Measurements from ENCODE around the gene PPM1M.
"Not testable (repeated sequence)": the region's sequence is repeated elsewhere in the genome, so short reads cannot be mapped to it uniquely, and the experiment has no call there.

The PPM1M gene

GRCh38 chr3:52280050-52280461 lies 34.5 kb downstream of the PPM1M start:
- Histone ChIP-seq H3K4me2 (peak overlapping the region; percentile 84 to 97 (median 90)), H3K9me3 (replicated peaks in 1 of 11) (no peaks in the 10 kb centered on the region), H4K20me1 (peaks cover 23 to 30% (median 27%) of the 10 kb centered on the region in 11 experiments), H3K4me1 (peaks cover 41 to 51% (median 45%) of the 10 kb centered on the region in 10 experiments), H3K27ac (no peak overlapping the region), H3K4me3 (no peak overlapping the region), H3K36me3 (peaks cover 6 to 18% (median 13%) of the 10 kb centered on the region in 11 experiments; a peak in 18 of 22 replicates), H3K27me3 (no peaks in the 10 kb centered on the region), H3K9ac (peak overlapping the region in 2 of 11 experiments; percentile 5 to 98; a peak in 2 of 22 replicates)
- no peak for TF ChIP-seq Cebpa-rat (IDR thresholded peaks at IDR 0.05)

- peak overlapping the region in 8 of 11 experiments; percentile 0 to 54 (median 16); a peak in 7 of 22 replicates for H3K4me2 ChIP-seq
- peaks cover 0 to 8% (median 0%) of the 10 kb centered on the region in 11 experiments; a peak in 4 of 22 replicates for H3K36me3 ChIP-seq
- H3K4me3 ChIP-seq: no peak overlapping the region
- peaks cover 34 to 46% (median 43%) of the 10 kb centered on the region in 10 experiments for H3K4me1 ChIP-seq
- H4K20me1 ChIP-seq: peaks cover 2 to 8% (median 6%) of the 10 kb centered on the region in 11 experiments; a peak in 16 of 22 replicates
- H3K9me3 ChIP-seq (replicated peaks in 1 of 11): no peaks in the 10 kb centered on the region
- no peak overlapping the region for H3K9ac ChIP-seq
- H3K27ac ChIP-seq: no peak overlapping the region
- no peak for TF ChIP-seq Cebpa-rat (IDR thresholded peaks at IDR 0.05)
- H3K27me3 ChIP-seq: no peaks in the 10 kb centered on the region
Measured at GRCh38 chr3:52281981-52282801, 36.6 kb downstream of the PPM1M start.

- Histone ChIP-seq H3K27ac (peak overlapping the region in 1 of 11 experiments; percentile 20; a peak in 1 of 22 replicates), H3K27me3 (no peaks in the 10 kb centered on the region), H3K9ac (no peak overlapping the region; a peak in 1 of 22 replicates), H3K4me1 (peaks cover 37 to 47% (median 45%) of the 10 kb centered on the region in 10 experiments), H3K4me2 (no peak overlapping the region), H3K9me3 (replicated peaks in 1 of 11) (no peaks in the 10 kb centered on the region), H4K20me1 (no peaks in the 10 kb centered on the region), H3K4me3 (no peak overlapping the region), H3K36me3 (peaks cover 0 to 8% (median 0%) of the 10 kb centered on the region in 11 experiments; a peak in 2 of 22 replicates)
- TF ChIP-seq Cebpa-rat (IDR thresholded peaks at IDR 0.05): no peak
Measured at GRCh38 chr3:52283306-52283705, 37.7 kb downstream of the PPM1M start.

GRCh38 chr3:52284051-52284450 lies 38.5 kb downstream of the PPM1M start:
- H3K27ac ChIP-seq; H3K27me3 ChIP-seq; H3K4me2 ChIP-seq; H3K9ac ChIP-seq; H3K4me3 ChIP-seq; H3K9me3 ChIP-seq (replicated peaks in 1 of 11); H4K20me1 ChIP-seq; H3K36me3 ChIP-seq: not testable (repeated sequence)
- peaks cover 43 to 52% (median 50%) of the 10 kb centered on the region in 10 experiments for H3K4me1 ChIP-seq

- Histone ChIP-seq H3K4me1 (peaks cover 46 to 66% (median 57%) of the 10 kb centered on the region in 10 experiments), H3K27ac (peak overlapping the region; percentile 94 to 100 (median 97); a peak in 21 of 22 replicates), H3K4me2 (peak overlapping the region; percentile 82 to 95 (median 90)), H3K36me3 (peaks cover 3 to 20% (median 12%) of the 10 kb centered on the region in 11 experiments; a peak in 21 of 22 replicates), H3K9me3 (replicated peaks in 1 of 11) (no peaks in the 10 kb centered on the region), H3K9ac (peak overlapping the region; percentile 91 to 99 (median 94)), H3K4me3 (peak overlapping the region; percentile 65 to 86 (median 72)), H3K27me3 (no peaks in the 10 kb centered on the region), H4K20me1 (peaks cover 0 to 20% (median 13%) of the 10 kb centered on the region in 11 experiments; a peak in 10 of 22 replicates)
- TF ChIP-seq Cebpa-rat (IDR thresholded peaks at IDR 0.05): no peak
Measured at GRCh38 chr3:52286777-52287110, 41.2 kb downstream of the PPM1M start.

- H3K27ac ChIP-seq: peak overlapping the region; percentile 94 to 100 (median 97); a peak in 20 of 22 replicates
Measured at GRCh38 chr3:52288674-52289073, 43.1 kb downstream of the PPM1M start.

DNA sequence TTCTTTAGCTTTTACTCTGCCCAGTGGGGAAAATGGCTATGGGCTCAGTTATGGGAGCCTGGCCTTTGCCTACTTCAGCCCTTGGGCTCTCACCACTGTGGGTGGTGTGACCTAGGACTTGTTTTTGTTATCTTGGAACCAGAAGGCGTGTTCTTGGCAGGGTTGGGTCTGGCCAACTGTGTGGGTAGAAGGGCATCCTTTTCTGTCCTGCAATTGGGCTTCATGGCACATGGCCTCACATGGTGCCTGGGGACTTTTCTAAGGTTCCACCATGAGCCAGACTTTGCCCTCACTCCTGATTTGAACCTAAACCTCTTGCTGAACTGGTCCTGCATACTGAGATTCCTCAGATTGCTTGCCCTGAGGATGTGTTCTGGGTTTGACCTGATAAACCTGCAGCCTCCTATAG lies 43.8 kb downstream of the PPM1M start:
- Histone ChIP-seq H3K36me3 (peaks cover 18 to 43% (median 38%) of the 10 kb centered on the region in 11 experiments), H3K27me3 (no peaks in the 10 kb centered on the region), H3K9ac (peak overlapping the region in 7 of 11 experiments; percentile 26 to 94 (median 37); a peak in 9 of 22 replicates), H3K4me2 (peak overlapping the region; percentile 82 to 96 (median 92)), H3K27ac (peak overlapping the region in 3 of 11 experiments; percentile 35 to 99 (median 97); a peak in 4 of 22 replicates), H4K20me1 (peaks cover 0 to 44% (median 19%) of the 10 kb centered on the region in 11 experiments; a peak in 12 of 22 replicates), H3K4me3 (0 out of 20 replicates have a peak overlapping the region, but pooled peaks of 1 of the 10 experiments have one; percentile 72), H3K4me1 (peaks cover 36 to 61% (median 48%) of the 10 kb centered on the region in 10 experiments), H3K9me3 (replicated peaks in 1 of 11) (no peaks in the 10 kb centered on the region)
- TF ChIP-seq Cebpa-rat (IDR thresholded peaks at IDR 0.05): no peak

More at GRCh38 chr3:52288674-52289073, 43.1 kb downstream of the PPM1M start:
- no peak for TF ChIP-seq Cebpa-rat (IDR thresholded peaks at IDR 0.05)
- Histone ChIP-seq H3K4me1 (peaks cover 36 to 61% (median 48%) of the 10 kb centered on the region in 10 experiments), H3K36me3 (peaks cover 18 to 39% (median 32%) of the 10 kb centered on the region in 11 experiments), H4K20me1 (peaks cover 0 to 38% (median 19%) of the 10 kb centered on the region in 11 experiments; a peak in 12 of 22 replicates), H3K27me3 (no peaks in the 10 kb centered on the region), H3K9ac (peak overlapping the region; percentile 91 to 99 (median 94)), H3K9me3 (replicated peaks in 1 of 11) (no peaks in the 10 kb centered on the region), H3K4me3 (peak overlapping the region; percentile 65 to 86 (median 72)), H3K4me2 (peak overlapping the region; percentile 82 to 96 (median 92))

GRCh38 chr3:52289747-52290595 lies 44.4 kb downstream of the PPM1M start:
- TF ChIP-seq Cebpa-rat (IDR thresholded peaks at IDR 0.05): no peak
- Histone ChIP-seq H3K27ac (peak overlapping the region in 2 of 11 experiments; percentile 35 to 97; a peak in 5 of 22 replicates), H3K9me3 (replicated peaks in 1 of 11) (no peaks in the 10 kb centered on the region), H3K4me1 (peaks cover 36 to 61% (median 48%) of the 10 kb centered on the region in 10 experiments), H3K36me3 (peaks cover 18 to 46% (median 43%) of the 10 kb centered on the region in 11 experiments), H3K4me3 (peak overlapping the region in 3 of 10 experiments; percentile 6 to 19 (median 10); a peak in 2 of 20 replicates), H3K9ac (peak overlapping the region in 10 of 11 experiments; percentile 24 to 94 (median 41); a peak in 19 of 22 replicates), H3K27me3 (no peaks in the 10 kb centered on the region), H3K4me2 (peak overlapping the region; percentile 82 to 96 (median 92)), H4K20me1 (peaks cover 0 to 50% (median 19%) of the 10 kb centered on the region in 11 experiments; a peak in 12 of 22 replicates)

Measured in BLaER1 treated with 17β-estradiol and CSF1 and Interleukin-3, amounts not matched to agents 10 nM and 100 nM (cell line).